GM19467 (cell line): Measurements from ENCODE around the gene CREB3.

Experiments
- ATAC-seq: cut with Tn5 transposase; IDR thresholded peaks from one replicate; pipeline ENCODE4 v1.9.1; 2021; ENCODE audit warnings: mild to moderate bottlenecking, moderate library complexity; ENCODE audit not compliant: unreplicated experiment

The CREB3 gene

GRCh38 chr9:35723908-35724307 lies 8.6 kb upstream of the CREB3 start:
- ATAC-seq = no peak

DNA sequence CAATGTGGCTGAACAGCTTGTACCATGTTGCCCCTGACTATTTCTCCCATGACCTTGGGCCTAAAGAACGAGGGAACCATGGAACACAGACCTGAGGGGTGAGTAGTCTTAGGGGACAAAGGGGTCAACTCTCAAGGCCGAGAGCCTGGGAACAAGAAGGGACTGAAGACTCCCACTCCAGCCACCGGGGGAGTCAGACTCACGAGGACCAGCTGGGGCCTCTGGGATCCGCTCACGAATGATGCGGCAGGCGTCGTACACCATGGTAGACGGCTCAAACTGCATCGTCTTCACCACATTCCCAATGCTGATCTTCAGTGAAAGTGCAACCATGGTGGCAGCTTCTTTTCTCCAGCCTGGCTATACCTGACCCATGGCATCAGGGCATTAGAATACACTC lies 7.1 kb upstream of the CREB3 start:
- ATAC-seq = no peak

DNA sequence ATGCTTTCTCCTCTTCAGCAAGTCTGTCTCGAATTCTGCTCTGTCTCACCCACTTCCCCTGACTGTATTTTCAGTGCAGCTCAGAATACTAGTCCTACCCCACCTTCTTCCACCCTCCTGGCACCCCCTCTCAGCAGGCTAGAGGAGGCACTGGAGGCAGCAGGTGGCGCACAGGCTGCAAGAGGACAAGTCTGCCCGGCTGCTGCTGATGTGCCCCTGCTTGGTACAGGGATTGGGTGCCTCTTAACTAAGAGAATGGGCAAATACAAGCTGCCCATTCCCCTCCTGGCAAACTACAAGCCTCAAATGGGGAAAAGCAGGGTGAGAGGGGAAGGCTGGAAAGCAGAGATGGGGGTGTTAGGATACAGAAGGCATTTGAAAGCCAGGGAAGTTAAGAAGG lies 5.5 kb upstream of the CREB3 start:
- no peak for ATAC-seq

DNA sequence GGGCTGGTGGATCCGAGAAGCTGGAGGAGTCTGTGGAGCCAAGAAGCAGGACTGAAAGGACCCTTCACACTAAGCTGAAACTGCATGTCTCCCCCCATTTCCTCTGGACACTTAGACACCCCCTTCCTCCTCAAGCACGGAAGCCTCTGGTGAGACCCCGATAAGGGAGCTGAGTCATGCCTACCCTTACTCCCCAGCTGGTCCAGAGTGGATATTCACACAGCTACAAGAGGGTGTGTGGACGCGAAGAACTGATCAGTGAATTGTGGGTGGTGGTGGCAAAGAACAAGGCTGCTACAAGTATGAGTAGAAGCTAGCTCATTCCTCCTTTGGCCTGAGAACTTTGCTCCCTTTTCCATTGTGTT lies 4.8 kb upstream of the CREB3 start:
- ATAC-seq = no peak

- no peak for ATAC-seq
These were observed 4.2 kb upstream of the CREB3 start for GRCh38 chr9:35728041-35728971.

DNA sequence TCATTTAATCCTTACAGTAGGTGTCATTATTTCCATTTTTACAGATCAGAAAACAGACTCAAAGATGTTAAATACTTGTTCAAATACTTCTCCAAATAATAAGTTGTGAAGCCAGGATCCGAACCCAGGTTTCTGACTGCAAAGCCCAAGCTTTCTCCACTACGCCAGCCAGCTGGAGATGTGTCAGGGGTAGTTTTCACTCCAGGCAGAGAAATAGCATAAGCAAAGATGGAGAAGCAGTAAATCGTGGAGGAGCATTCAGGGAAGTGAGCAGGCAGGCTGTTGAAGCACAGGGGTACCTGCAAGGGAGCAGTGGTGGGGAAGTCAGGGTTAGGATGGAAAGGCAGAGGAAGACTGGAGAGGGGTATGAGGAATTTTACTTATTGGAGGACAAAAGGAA lies 3.4 kb upstream of the CREB3 start:
- ATAC-seq = no peak

DNA sequence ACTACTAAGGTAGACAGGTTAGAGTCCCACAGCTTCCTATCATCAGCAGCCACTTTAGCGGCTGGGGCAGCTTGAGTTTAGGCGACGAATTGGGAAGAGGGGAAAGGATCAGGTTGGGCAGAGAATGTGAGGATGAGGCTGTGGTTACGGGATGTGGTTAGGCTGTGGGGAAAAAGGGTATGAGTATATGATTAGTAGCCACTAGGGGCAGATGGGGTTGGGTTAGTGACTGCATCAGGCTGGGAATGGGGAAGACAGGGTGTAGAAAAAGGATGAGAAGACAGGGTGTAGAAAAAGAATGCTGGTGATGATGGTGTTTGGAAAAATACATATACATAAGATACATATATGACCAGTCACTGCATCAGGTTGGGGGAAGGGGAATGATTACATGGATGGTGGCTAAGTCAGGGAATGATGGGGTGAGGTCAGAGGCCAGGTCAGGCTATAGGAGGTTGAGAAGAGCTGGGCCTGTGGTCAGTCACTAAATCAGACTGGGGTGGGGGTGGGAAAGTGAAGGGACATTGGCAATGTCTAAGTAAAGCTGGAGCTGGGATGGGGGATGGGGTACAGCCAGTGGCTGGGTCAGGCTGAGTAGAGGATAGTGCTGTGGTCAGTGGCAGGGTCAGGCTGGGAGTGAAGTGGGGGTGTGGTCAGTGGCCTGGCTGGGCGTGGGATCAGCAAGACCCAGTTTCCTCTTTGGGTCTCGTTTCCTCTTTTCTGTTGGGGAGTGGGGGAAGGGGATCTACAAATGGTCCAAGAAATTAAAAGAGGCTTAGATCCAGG lies 2.6 kb upstream of the CREB3 start:
- no peak for ATAC-seq

DNA sequence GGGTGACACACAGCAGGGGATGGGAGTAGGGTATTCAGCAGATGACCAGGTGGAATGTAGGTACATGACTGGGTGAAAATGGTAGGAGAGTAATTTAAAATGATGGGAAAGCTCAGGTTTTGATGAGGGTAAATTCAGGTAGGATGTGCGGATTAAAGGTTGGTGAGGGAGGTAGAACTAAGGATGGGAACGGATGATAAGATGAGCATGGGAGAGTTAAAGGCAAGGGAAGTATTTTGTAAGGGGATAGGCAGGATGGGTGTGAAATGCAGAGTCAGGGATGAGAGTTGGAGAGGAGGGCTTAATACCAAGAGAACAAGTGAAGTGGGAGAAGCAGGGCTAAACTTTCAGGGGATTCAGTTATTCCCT lies 2.0 kb upstream of the CREB3 start:
- no peak for ATAC-seq

- ATAC-seq = no peak
These were observed 866 bp upstream of the CREB3 start for GRCh38 chr9:35731415-35732184.

- ATAC-seq = no peak
These were observed 505 bp downstream of the CREB3 start for GRCh38 chr9:35732800-35733541.

- no peak for ATAC-seq
These were observed 1.6 kb downstream of the CREB3 start for GRCh38 chr9:35734096-35734495.

- no peak for ATAC-seq
These were observed 3.8 kb downstream of the CREB3 start for GRCh38 chr9:35736201-35736633.

DNA sequence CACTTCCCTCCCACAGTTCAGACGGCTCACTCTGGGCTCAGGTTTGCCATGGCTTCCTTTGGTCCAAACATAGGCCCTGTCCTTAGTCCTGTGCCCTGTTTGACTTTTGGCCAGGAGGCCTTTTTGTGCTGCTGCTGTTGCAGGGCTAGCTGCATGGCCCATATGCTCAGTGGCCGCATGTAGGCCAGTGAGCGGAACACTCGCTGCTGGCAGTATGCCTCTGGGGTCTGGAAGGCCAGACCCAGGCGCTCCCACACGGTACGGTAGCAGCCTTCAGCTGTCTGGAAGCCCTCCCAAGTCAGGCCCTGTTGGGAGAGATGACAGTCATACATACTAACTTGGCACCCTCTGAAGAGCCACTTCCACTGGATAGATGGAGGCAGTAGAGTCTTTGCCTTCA lies 4.7 kb downstream of the CREB3 start:
- no peak for ATAC-seq

- no peak for ATAC-seq
These were observed 5.7 kb downstream of the CREB3 start for GRCh38 chr9:35738186-35738585.

GRCh38 chr9:35738924-35739323 lies 6.5 kb downstream of the CREB3 start:
- ATAC-seq = no peak

DNA sequence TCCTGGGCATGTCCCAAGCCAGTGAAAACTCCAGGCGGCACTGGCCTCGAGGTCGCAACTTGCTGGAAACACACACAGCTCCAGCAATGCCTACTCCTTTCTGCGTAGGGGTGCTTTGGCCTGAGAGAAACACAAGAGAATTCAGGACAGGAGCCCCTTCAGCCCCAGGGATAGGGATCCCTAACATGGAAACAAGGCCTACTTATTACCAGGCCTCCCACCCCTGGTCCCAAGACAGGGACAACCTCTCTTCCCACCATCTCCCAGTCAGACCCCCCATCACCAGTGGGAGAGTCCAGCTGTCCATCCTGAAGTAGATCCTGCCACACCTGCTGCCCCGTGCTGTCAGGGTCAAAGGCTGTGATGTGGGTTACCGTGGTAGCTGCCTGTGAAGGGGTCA lies 7.8 kb downstream of the CREB3 start:
- ATAC-seq = no peak

- ATAC-seq = no peak
These were observed 9.3 kb downstream of the CREB3 start for GRCh38 chr9:35741740-35742139.

- ATAC-seq = no peak
These were observed 11.0 kb downstream of the CREB3 start for GRCh38 chr9:35743452-35743851.

GRCh38 chr9:35743880-35744518 lies 11.5 kb downstream of the CREB3 start:
- ATAC-seq = no peak

- ATAC-seq = no peak
These were observed 13.1 kb downstream of the CREB3 start for GRCh38 chr9:35745569-35745968.
